HPDE6-E6E7 (cell line): ENCODE results near the gene MUC13.
A peak's percentile ranks its signal among the peaks of the same experiment; 100 is the strongest.

Experiments used
- DNase-seq: peaks from one replicate; pipeline ENCODE4 v3.0.0; 2011; ENCODE audit warnings: missing footprints; ENCODE audit errors: extremely low spot score

Gene MUC13

DNA sequence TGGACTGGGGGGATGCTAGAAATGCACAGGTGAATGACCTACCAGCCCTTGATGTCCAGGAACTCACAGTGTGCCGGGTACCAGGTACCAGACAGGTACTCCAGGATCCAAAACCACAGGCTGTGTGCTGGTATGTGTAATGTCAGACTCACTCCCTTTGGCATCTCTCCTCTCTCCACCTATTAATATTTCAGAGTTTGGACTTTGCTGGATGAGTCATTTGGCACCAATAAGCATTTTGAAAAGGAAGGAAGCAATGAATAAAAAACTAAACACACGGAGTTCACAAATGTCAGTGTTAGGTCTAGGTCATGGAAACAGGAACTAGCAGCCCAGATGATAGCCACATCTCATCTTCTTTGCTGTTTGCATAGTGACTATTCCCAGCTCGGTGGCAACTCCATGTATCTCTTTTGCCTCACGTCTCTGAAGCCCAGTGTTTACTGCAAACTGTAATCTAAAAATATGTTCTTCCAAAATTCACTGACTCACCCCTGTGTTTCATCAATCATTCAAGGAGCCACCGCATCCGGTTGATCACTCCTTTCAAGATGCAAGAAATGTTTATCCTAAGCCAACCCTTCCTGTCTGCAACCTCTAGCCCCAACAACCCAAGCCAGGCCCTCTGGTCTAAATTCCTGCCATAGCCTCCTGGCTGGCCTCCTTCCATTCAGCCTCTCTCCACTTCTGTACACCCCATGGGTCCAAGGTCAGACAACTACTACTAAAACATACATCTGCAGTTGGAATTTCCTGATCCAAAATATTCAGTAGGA is 55.8 kb downstream of the MUC13 start:
- peak; percentile 86 for DNase-seq

DNA sequence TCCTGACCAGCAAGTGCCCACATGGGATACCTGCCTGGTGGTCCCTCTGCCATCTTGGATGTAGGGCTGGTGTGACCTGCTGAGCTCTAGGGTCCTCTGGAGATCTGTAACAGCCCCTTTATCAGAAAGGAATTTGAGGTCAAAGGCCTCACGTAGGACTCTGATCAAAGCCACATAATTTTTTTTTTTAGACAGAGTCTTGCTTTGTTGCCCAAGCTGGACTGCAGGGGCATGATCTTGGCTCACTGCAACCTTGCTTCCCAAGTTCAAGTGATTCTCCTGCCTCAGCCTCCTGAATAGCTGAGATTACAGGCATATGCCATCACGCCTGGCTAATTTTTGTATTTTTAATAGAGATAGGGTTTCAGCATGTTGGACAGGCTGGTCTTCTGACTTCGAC is 56.9 kb downstream of the MUC13 start:
- no peak for DNase-seq

DNA sequence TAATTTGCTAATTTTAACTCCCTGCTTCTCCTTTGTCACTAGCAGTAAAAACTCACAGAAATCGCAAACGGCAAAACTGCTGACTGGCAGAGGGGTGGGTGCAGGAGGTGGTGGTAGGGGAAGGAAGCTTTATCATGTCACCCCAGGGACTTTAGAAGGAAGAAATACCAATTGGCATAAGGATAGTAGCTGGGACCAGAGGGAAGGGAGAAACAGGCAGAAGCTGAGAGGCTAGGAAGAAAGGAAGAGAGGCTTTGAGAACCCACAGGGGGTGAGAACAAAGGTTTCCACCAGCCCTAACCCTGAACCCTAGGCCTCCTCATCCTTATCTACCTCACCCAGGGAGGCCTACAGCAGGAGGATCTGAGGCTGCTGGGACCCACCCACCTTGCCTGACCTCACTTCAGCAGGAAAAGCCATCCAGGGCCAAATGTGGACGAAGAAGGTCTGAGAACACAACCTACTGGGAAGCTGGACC is 58.1 kb downstream of the MUC13 start:
- DNase-seq: no peak

DNA sequence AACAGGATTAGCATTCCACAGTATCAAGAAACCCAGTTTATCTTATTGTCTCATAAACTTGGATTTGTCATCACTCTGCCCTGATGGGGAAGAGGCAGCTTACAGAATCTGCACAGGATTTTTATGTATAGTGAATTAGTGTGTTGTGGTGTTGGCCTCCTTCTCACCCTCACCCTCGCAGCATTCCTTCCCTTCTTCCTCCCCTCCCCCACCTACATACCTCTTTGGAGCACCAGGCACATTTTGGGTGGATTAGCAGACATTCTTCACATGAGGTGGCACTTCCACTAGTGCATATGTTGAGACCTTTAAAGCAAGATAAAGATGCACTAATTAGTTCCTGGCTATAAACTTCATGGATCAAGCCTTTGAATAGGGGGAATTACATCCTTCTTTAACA is 61.3 kb downstream of the MUC13 start:
- DNase-seq: no peak

DNA sequence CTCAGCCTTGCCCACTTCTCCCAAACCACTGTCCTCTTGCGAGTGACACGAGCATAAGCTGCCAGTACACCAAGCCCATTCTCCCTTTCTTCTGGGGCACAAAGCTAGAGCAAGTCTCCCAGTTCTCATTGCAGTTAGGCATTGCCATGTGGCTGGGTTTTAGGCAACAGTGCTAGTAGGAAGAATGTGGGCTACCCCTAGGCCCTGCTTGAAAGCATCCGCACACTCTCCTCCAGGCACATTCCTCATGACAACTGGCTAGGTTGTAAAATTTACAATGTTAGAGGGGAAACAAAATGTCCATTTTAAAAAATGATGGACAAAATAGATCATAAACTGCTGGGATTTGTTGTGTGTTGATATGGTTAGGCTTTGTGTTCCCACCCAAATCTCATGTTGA is 67.0 kb downstream of the MUC13 start:
- no peak for DNase-seq

DNA sequence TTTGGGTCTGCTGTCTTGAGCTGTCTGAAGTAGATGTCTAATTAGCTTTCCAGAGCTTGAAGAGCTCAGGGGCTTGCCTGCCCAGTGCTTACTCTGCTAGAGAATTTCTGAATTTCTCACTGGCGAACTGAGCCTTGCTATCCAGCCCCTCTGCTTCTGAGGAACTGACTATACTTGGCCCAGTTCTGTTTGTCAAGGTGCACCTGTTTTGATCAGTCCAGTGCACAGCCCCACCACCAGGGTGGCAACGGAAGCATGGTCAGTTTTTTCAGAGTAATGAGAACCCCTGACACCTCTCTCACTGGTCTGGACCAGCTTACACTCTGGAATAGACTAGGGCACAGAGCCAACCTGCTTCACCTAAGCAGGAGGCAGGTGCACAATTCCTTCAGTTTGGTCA is 72.5 kb downstream of the MUC13 start:
- no peak for DNase-seq

DNA sequence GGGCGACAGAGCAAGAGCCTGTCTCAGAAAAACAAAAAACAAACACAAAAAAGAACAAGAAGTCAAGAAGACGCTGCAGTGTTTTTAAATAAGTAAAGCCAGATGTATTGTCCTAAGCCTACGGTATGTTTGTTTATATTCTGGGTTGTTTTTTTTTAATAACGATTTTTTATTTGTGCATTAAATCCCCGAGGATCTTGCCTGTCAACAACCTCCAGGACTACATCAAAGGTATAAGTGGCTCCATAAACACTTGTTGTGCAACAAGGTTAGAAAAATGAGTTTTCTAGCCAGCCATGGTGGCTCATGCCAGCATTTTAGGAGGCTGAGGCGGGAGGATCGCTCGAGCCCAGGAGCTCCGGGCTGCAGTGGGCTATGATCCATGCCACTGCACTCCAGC is 73.5 kb downstream of the MUC13 start:
- DNase-seq: no peak

DNA sequence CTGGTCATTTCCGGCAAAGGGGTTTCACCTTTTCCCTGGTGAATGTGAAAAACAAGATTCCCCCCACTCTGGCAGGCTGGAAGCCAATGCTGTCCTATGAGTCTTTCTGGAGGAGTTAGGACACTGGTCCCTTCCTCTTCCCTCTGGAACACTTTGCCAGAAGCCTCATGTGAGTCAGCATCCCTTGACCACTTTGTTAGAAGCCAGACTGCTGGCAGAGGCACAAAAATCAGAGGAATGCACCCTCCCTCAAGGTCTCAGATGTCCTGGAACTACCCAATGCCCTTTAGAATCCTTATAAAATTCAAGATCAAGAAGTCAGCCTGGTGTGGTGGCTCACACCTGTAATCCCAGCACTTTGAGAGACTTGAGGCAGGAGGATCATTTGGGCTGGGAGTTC is 74.0 kb downstream of the MUC13 start:
- peak; percentile 53 for DNase-seq

DNA sequence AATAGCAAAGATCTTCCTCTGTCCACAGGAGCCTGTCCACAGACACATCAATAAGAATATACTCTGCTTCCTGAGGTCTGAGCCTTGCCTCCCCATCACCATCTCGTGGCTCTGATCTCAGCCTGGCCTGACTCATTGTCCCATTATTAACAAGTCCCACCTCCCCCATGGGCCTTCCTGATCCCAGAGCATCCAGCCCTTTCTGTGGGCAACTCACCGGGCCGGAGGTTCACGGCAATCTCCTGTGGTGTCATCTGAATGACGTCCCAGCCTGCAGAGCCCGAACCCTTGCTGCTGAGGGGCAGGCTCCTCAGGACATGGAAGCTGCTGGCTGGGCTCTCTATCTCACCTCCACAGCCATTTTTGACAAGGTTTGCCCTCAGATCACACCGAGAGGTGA is 75.5 kb downstream of the MUC13 start:
- DNase-seq: no peak

DNA sequence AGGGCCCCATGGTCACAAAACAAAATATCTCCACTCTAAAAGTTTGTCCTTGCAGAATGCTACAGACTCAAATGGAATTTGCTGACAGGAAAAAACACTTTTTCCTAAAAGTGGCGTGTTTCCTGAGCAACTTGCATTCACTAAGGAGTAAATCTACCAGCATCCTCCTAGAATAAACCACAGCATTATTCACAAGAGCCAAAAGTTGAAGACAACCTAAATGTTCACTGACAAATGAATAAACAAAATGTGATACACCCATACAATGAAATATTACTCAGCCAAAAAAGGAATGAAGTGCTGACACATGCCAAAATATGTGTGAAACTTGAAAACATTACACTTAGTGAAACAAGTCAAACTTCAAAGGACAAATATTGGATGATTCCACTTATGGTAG is 76.3 kb downstream of the MUC13 start:
- no peak for DNase-seq

DNA sequence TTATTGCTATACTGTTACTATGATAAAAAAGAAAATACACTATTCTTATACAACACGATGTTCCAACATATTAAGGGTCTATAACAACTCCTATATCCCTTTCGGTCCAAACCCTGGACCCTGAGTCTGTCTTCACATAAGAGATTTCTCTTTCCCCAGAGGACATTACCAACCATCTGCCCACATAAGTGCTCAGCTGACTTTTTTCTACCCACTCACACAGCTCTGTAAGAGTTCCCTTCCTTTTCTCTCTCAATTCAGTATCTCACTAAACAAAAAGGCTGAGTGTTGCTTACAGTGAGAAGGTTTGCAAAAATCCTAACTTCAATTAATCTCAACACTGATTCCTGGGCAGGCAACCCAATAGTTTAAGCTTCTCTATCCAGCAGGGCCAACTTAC is 77.9 kb downstream of the MUC13 start:
- DNase-seq: no peak
